HepG2 (cell line): ENCODE measurements around the gene ZNF341. TPM values are rescaled to one million over a fixed set of nuclear protein-coding genes. Genes with fewer than 3 reads are reported as not detected.

ENCODE experiments used
- AGO2 ChIP-seq: fragments of 200-400 bp; formaldehyde crosslinking; optimal IDR thresholded peaks from 2 replicates; pipeline ENCODE3; 2017; ENCODE audit warnings: mild to moderate bottlenecking, low read depth, low read length, moderate library complexity
- BORCS8-MEF2B ChIP-seq: sonication (generic); formaldehyde crosslinking; IDR thresholded peaks from 2 replicates; pipeline ENCODE4 v1.8.0; 2022; ENCODE audit warnings: mild to moderate bottlenecking, missing genetic modification reagents
- BRD4 ChIP-seq: sonication (generic); formaldehyde crosslinking; IDR thresholded peaks from 2 replicates; pipeline ENCODE4 v1.4.0; 2020; ENCODE audit warnings: missing genetic modification reagents
- DMAP1 ChIP-seq: IDR thresholded peaks from 2 replicates; pipeline ENCODE4 v1.6.1; 2016
- HNRNPK ChIP-seq: fragments of 200-400 bp; formaldehyde crosslinking; IDR thresholded peaks from 2 replicates; pipeline ENCODE4 v1.6.1; 2018; ENCODE audit warnings: low read length, low read depth, moderate library complexity, mild to moderate bottlenecking; ENCODE audit not compliant: poor library complexity, severe bottlenecking
- MIER3 ChIP-seq: IDR thresholded peaks from 2 replicates; pipeline ENCODE4 v1.6.1; 2016; ENCODE audit warnings: missing compliant biosample characterization, borderline replicate concordance
- NR2F2 ChIP-seq: IDR thresholded peaks from 2 replicates; pipeline ENCODE4 v1.6.1; 2012; ENCODE audit warnings: low read depth, inconsistent platforms, borderline replicate concordance
- RFX1 ChIP-seq: fragments of 450-650 bp; IDR thresholded peaks from 2 replicates; pipeline ENCODE4 v1.6.1; 2017
- RFXAP ChIP-seq: sonication (generic); formaldehyde crosslinking; IDR thresholded peaks from 2 replicates; pipeline ENCODE4 v1.4.0; 2020; ENCODE audit warnings: missing genetic modification reagents, borderline replicate concordance
- SETDB1 ChIP-seq: sonication (generic); formaldehyde crosslinking; IDR thresholded peaks from 2 replicates; pipeline ENCODE4 v1.5.1; 2020; ENCODE audit warnings: missing genetic modification reagents, mild to moderate bottlenecking, borderline replicate concordance
- SIN3B ChIP-seq: fragments of 150-350 bp; IDR thresholded peaks from 2 replicates; pipeline ENCODE4 v1.6.1; 2014; ENCODE audit warnings: low read length
- SIX4 ChIP-seq: sonication (generic); formaldehyde crosslinking; IDR thresholded peaks from 2 replicates; pipeline ENCODE4 v1.4.0; 2020; ENCODE audit warnings: missing genetic modification reagents
- SKI ChIP-seq: fragments of 450-650 bp; IDR thresholded peaks from one replicate; pipeline ENCODE4 v1.6.1; 2018; ENCODE audit warnings: mild to moderate bottlenecking; ENCODE audit not compliant: partially characterized antibody
- SMC3 ChIP-seq: IDR thresholded peaks from 2 replicates; pipeline ENCODE4 v1.6.1; 2011; ENCODE audit warnings: low read length, improper control_type of control experiment
- TGIF2 ChIP-seq: IDR thresholded peaks from 2 replicates; pipeline ENCODE4 v1.6.1; 2016; ENCODE audit warnings: control low read depth, missing compliant biosample characterization
- TOE1 ChIP-seq: sonication (generic); formaldehyde crosslinking; IDR thresholded peaks from 2 replicates; pipeline ENCODE4 v1.4.0; 2020; ENCODE audit warnings: mild to moderate bottlenecking, missing genetic modification reagents
- TRIM24 ChIP-seq: sonication (generic); formaldehyde crosslinking; IDR thresholded peaks from 2 replicates; pipeline ENCODE4 v1.8.0; 2022; ENCODE audit warnings: mild to moderate bottlenecking, missing genetic modification reagents
- ZNF12 ChIP-seq: sonication (generic); formaldehyde crosslinking; IDR thresholded peaks from 2 replicates; pipeline ENCODE4 v1.5.0; 2020; ENCODE audit warnings: missing genetic modification reagents
- ZNF331 ChIP-seq: sonication (generic); formaldehyde crosslinking; IDR thresholded peaks from 2 replicates; pipeline ENCODE4 v1.4.0; 2020; ENCODE audit warnings: missing genetic modification reagents
- ZNF510 ChIP-seq: sonication (generic); formaldehyde crosslinking; IDR thresholded peaks from 2 replicates; pipeline ENCODE4 v1.4.0; 2020; ENCODE audit warnings: low read depth, mild to moderate bottlenecking, missing genetic modification reagents
- ZNF619 ChIP-seq: sonication (generic); formaldehyde crosslinking; IDR thresholded peaks from 2 replicates; pipeline ENCODE4 v1.4.0; 2020; ENCODE audit warnings: mild to moderate bottlenecking, missing genetic modification reagents
- ZNF724P ChIP-seq: sonication (generic); formaldehyde crosslinking; IDR thresholded peaks from 2 replicates; pipeline ENCODE4 v1.8.0; 2022; ENCODE audit warnings: missing genetic modification reagents, borderline replicate concordance
- polyA plus RNA-seq, 8 experiments: library from polyadenylated mRNA; depleted of rRNA in 3 of 8; stranded (reverse) in 7 of 8; unstranded in 1 of 8; fragments of >200 nt; fragmentation: Illumina TruSeq in 4 of 8; extraction: Trizol in 4 of 8; gene quantifications; 2 replicates each; pipeline versions ENCODE4 v1.2.1 to v1.2.3, GENCODE V29; 2011 to 2016; ENCODE audit warnings: low read depth in 4 of 8, missing spikeins in 1 of 8, mixed read lengths in 1 of 8; ENCODE audit not compliant: insufficient read depth in 1 of 8
- total RNA-seq, 5 experiments: library from RNA; depleted of rRNA; stranded (reverse); fragments of >200 nt; fragmentation: Illumina TruSeq; extraction: Trizol; gene quantifications; 2 replicates each; pipeline ENCODE4 v1.2.3, GENCODE V29; 2016; ENCODE audit warnings: low read depth in 1 of 5
- TF ChIP-seq, protein P1 (sequence below): sonication (generic); formaldehyde crosslinking; IDR thresholded peaks from 2 replicates; pipeline ENCODE4 v1.5.1; 2020; ENCODE audit warnings: missing genetic modification reagents, mild to moderate bottlenecking, borderline replicate concordance
- TF ChIP-seq, protein P2 (sequence below): conservative IDR thresholded peaks from 2 replicates; pipeline ENCODE4 v1.6.1; 2018; ENCODE audit warnings: missing genetic modification reagents
- TF ChIP-seq, protein P3 (sequence below): sonication (generic); formaldehyde crosslinking; IDR thresholded peaks from 2 replicates; pipeline ENCODE4 v1.4.0; 2020; ENCODE audit warnings: missing genetic modification reagents
- TF ChIP-seq, protein P4 (sequence below): sonication (generic); formaldehyde crosslinking; conservative IDR thresholded peaks from 2 replicates; pipeline ENCODE4 v1.4.0; 2020; ENCODE audit warnings: missing genetic modification reagents
- TF ChIP-seq, protein P5 (sequence below): sonication (generic); formaldehyde crosslinking; IDR thresholded peaks from 2 replicates; pipeline ENCODE4 v1.5.0; 2020; ENCODE audit warnings: missing genetic modification reagents, mild to moderate bottlenecking, borderline replicate concordance

Gene ZNF341
- total and polyA plus RNA-seq, 2 of the 13 experiments (the other 11 are each of a cell fraction or from before 2014, with no cell fraction given) = 1.1 to 2.2 TPM

DNA sequence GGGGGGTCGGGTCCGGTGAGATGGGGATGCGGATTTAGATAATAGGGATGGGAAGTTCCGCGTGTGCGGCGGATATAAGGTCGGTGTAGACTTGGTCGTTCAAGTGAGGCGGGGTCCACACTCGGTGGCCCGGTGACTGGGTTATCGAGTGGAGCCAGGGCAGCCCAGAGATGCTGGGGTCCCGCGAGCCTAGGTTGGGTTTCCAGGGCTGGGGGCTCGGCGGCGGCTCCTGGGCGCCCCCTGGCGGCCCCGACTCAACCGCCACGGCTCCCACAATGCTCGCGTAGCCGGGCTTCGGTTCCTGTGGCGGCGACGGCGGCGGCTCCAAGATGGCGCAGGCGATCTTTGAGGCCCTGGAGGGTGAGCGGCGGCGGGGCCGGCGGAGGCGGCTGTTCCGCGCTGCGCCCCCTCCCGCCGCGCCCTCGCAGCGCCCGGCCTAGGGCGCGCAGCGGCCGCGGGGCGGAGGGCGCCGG lies at the start of gene ZNF341 (continued):
- TF ChIP-seq ZNF331 (CRISPR knock-in tag) (peak; percentile 6; the same call in 1 of the 2 replicates), TGIF2 (CRISPR knock-in tag) (0 out of 2 replicates have a peak, but pooled peaks have one; percentile 8), ZNF12 (CRISPR knock-in tag) (peak; percentile 15; the same call in 1 of the 2 replicates), RFXAP (CRISPR knock-in tag) (no peak; the same call in 1 of the 2 replicates), ZNF724P (CRISPR knock-in tag) (no peak), SIX4 (CRISPR knock-in tag) (no peak), NR2F2 (no peak), HNRNPK (peak; percentile 62), MIER3 (CRISPR knock-in tag) (no peak), ZNF619 (CRISPR knock-in tag) (no peak), SETDB1 (no peak), SMC3 (peak; percentile 65; the same call in 1 of the 2 replicates), SKI (peak; percentile 98), SIN3B (no peak), TOE1 (CRISPR knock-in tag) (no peak), AGO2 (no peak), BRD4 (no peak), BORCS8-MEF2B (CRISPR knock-in tag) (no peak), ZNF510 (CRISPR knock-in tag) (no peak), TRIM24 (no peak), DMAP1 (CRISPR knock-in tag) (no peak; the same call in 1 of the 2 replicates), RFX1 (no peak)
- TF ChIP-seq, protein P1, sequence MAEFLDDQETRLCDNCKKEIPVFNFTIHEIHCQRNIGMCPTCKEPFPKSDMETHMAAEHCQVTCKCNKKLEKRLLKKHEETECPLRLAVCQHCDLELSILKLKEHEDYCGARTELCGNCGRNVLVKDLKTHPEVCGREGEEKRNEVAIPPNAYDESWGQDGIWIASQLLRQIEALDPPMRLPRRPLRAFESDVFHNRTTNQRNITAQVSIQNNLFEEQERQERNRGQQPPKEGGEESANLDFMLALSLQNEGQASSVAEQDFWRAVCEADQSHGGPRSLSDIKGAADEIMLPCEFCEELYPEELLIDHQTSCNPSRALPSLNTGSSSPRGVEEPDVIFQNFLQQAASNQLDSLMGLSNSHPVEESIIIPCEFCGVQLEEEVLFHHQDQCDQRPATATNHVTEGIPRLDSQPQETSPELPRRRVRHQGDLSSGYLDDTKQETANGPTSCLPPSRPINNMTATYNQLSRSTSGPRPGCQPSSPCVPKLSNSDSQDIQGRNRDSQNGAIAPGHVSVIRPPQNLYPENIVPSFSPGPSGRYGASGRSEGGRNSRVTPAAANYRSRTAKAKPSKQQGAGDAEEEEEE = no peak
- TF ChIP-seq, protein P2, sequence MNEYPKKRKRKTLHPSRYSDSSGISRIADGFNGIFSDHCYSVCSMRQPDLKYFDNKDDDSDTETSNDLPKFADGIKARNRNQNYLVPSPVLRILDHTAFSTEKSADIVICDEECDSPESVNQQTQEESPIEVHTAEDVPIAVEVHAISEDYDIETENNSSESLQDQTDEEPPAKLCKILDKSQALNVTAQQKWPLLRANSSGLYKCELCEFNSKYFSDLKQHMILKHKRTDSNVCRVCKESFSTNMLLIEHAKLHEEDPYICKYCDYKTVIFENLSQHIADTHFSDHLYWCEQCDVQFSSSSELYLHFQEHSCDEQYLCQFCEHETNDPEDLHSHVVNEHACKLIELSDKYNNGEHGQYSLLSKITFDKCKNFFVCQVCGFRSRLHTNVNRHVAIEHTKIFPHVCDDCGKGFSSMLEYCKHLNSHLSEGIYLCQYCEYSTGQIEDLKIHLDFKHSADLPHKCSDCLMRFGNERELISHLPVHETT = peak; percentile 98; the same call in 1 of the 2 replicates
- TF ChIP-seq, protein P3, sequence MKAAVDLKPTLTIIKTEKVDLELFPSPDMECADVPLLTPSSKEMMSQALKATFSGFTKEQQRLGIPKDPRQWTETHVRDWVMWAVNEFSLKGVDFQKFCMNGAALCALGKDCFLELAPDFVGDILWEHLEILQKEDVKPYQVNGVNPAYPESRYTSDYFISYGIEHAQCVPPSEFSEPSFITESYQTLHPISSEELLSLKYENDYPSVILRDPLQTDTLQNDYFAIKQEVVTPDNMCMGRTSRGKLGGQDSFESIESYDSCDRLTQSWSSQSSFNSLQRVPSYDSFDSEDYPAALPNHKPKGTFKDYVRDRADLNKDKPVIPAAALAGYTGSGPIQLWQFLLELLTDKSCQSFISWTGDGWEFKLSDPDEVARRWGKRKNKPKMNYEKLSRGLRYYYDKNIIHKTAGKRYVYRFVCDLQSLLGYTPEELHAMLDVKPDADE (CRISPR knock-in tag) = no peak; the same call in 1 of the 2 replicates
- TF ChIP-seq, protein P4, sequence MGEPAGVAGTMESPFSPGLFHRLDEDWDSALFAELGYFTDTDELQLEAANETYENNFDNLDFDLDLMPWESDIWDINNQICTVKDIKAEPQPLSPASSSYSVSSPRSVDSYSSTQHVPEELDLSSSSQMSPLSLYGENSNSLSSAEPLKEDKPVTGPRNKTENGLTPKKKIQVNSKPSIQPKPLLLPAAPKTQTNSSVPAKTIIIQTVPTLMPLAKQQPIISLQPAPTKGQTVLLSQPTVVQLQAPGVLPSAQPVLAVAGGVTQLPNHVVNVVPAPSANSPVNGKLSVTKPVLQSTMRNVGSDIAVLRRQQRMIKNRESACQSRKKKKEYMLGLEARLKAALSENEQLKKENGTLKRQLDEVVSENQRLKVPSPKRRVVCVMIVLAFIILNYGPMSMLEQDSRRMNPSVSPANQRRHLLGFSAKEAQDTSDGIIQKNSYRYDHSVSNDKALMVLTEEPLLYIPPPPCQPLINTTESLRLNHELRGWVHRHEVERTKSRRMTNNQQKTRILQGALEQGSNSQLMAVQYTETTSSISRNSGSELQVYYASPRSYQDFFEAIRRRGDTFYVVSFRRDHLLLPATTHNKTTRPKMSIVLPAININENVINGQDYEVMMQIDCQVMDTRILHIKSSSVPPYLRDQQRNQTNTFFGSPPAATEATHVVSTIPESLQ (CRISPR knock-in tag) = peak; percentile 77; the same call in 1 of the 2 replicates
- TF ChIP-seq, protein P5, sequence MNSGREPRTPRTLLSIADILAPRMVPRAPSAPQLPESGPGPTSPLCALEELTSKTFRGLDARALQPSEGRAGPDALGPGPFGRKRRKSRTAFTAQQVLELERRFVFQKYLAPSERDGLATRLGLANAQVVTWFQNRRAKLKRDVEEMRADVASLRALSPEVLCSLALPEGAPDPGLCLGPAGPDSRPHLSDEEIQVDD (CRISPR knock-in tag) = no peak
